Measurements from ENCODE around the gene TMPRSS15. TPM values are rescaled to one million over a fixed set of nuclear protein-coding genes. Genes with fewer than 3 reads are reported as not detected.

Gene TMPRSS15
- total RNA-seq, 1 experiment from 2014 or later, result not detected

DNA sequence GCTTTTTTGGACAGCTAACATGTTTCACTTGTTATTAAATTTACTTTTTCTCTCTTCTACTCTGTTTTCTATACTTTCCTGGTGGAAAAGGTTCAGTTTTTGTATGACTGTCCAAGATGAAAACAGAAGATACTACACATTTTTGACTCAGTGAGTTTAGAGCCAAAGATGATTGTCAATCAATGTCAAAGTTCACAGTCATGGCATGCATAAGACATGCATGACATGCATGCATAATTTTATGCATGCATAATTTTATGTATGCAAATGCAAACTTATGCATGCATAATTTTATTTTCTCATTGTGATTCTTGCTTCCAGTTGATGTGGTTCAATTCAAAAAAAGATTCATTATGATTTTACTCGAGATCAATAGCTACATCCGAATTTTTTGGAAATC is 48.1 kb upstream of the TMPRSS15 start:
- no peak overlapping the region for H3K9ac ChIP-seq (ENCODE audit: low read length)
- H3K9me2 ChIP-seq (ENCODE audit: insufficient read depth), result no peaks in the 10 kb centered on the region
- H3K27ac ChIP-seq (ENCODE audit: low read depth, low read length), result no peak overlapping the region
- peaks cover 14 to 26% of the 10 kb centered on the region in 2 experiments; a peak in 2 of 4 replicates for H3K9me3 ChIP-seq (ENCODE audit: control insufficient read depth in 1 of 2, insufficient read depth in 1 of 2, low read depth in 1 of 2, low read length in 2 of 2)
- H3K27me3 ChIP-seq (ENCODE audit: insufficient read depth, low read length), result no peaks in the 10 kb centered on the region
- ChIA-PET CTCF (no interaction called here), RAD21 (ENCODE audit: low non-redundant PET in 1 of 2, low total read pairs in 2 of 2, uncharacterized antibody in 2 of 2, unreplicated experiment in 2 of 2) (no interaction called here), POLR2A (no interaction called here)
- no peaks in the 10 kb centered on the region for H3K4me1 ChIP-seq (ENCODE audit: control insufficient read depth in 1 of 2, insufficient read depth in 2 of 2, low read length in 2 of 2)
- DNase-seq (ENCODE audit: low read depth, low spot score) (no peak), ATAC-seq (no peak)
- H3K4me2 ChIP-seq (ENCODE audit: low read length), result no peak overlapping the region
- no peaks in the 10 kb centered on the region for H3K36me3 ChIP-seq (ENCODE audit: control insufficient read depth in 1 of 2, insufficient read depth in 2 of 2, low read length in 2 of 2)
- no peak overlapping the region for H3K4me3 ChIP-seq (replicated peaks in 1 of 2; ENCODE audit: low read depth in 1 of 2, low read length in 2 of 2)
- no peaks in the 10 kb centered on the region for H3K79me2 ChIP-seq (ENCODE audit: insufficient read depth, low read length)
- TF ChIP-seq TCF7L2 (IDR thresholded peaks at IDR 0.05; ENCODE audit: borderline replicate concordance, extremely low read depth, insufficient read depth, insufficient read length) (no peak), RAD21 (IDR thresholded peaks at IDR 0.05; ENCODE audit: low read depth) (no peak), CEBPB (IDR thresholded peaks at IDR 0.05; ENCODE audit: low read depth) (no peak)
- TF ChIP-seq, protein P1, sequence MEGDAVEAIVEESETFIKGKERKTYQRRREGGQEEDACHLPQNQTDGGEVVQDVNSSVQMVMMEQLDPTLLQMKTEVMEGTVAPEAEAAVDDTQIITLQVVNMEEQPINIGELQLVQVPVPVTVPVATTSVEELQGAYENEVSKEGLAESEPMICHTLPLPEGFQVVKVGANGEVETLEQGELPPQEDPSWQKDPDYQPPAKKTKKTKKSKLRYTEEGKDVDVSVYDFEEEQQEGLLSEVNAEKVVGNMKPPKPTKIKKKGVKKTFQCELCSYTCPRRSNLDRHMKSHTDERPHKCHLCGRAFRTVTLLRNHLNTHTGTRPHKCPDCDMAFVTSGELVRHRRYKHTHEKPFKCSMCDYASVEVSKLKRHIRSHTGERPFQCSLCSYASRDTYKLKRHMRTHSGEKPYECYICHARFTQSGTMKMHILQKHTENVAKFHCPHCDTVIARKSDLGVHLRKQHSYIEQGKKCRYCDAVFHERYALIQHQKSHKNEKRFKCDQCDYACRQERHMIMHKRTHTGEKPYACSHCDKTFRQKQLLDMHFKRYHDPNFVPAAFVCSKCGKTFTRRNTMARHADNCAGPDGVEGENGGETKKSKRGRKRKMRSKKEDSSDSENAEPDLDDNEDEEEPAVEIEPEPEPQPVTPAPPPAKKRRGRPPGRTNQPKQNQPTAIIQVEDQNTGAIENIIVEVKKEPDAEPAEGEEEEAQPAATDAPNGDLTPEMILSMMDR (IDR thresholded peaks at IDR 0.05 in 2 of 3, conservative IDR thresholded peaks at IDR 0.05 in 1 of 3; ENCODE audit: borderline replicate concordance in 1 of 3, insufficient read depth in 1 of 3, low read depth in 2 of 3, low read length in 2 of 3), result no peak
- TF ChIP-seq, protein P2, sequence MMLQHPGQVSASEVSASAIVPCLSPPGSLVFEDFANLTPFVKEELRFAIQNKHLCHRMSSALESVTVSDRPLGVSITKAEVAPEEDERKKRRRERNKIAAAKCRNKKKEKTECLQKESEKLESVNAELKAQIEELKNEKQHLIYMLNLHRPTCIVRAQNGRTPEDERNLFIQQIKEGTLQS (IDR thresholded peaks at IDR 0.05), result no peak
- TF ChIP-seq, protein P3, sequence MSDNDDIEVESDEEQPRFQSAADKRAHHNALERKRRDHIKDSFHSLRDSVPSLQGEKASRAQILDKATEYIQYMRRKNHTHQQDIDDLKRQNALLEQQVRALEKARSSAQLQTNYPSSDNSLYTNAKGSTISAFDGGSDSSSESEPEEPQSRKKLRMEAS (IDR thresholded peaks at IDR 0.05), result no peak
- intact Hi-C loops (cut with micrococcal nuclease), result no loop called here
- H4K20me1 ChIP-seq (ENCODE audit: insufficient read depth), result no peaks in the 10 kb centered on the region
- no TSS peak for BruUV-seq (replicated peaks)
- no peak overlapping the region for H2AFZ ChIP-seq (ENCODE audit: low read depth, low read length, poor library complexity, severe bottlenecking)

Measured in HCT116 (cell line).